H9 (cell line): ENCODE data around the gene RTL5. TPM values are rescaled to one million over a fixed set of nuclear protein-coding genes. Genes with fewer than 3 reads are reported as not detected.

Experiments
- DNase-seq: peaks from one replicate; pipeline ENCODE4 v3.0.0-alpha.2; 2017
- H2AFZ ChIP-seq: one replicate; pipeline ENCODE4 v1.6.1; 2013; ENCODE audit warnings: mild to moderate bottlenecking, low read length, control low read depth, moderate library complexity
- H2AK5ac ChIP-seq: 2 replicates; pipeline ENCODE4 v1.6.1; 2013; ENCODE audit warnings: low read length, control low read depth, mixed read lengths; ENCODE audit not compliant: insufficient read length
- H2BK120ac ChIP-seq: one replicate; pipeline ENCODE4 v1.6.1; 2013; ENCODE audit warnings: low read depth, mild to moderate bottlenecking, low read length, control low read depth, inconsistent platforms; ENCODE audit not compliant: poor library complexity, severe bottlenecking
- H2BK12ac ChIP-seq: 2 replicates; pipeline ENCODE4 v1.6.1; 2013; ENCODE audit warnings: low read length, control low read depth, mixed read lengths, low read depth; ENCODE audit not compliant: insufficient read length
- H2BK15ac ChIP-seq: 2 replicates; pipeline ENCODE4 v1.6.1; 2013; ENCODE audit warnings: low read depth, low read length, control low read depth
- H2BK20ac ChIP-seq: one replicate; pipeline ENCODE4 v1.6.1; 2013; ENCODE audit warnings: low read depth, mild to moderate bottlenecking, low read length, control low read depth, inconsistent platforms; ENCODE audit not compliant: poor library complexity, severe bottlenecking
- H2BK5ac ChIP-seq: 2 replicates; pipeline ENCODE4 v1.6.1; 2013; ENCODE audit warnings: low read length, control low read depth, mixed read lengths; ENCODE audit not compliant: insufficient read length
- H3K14ac ChIP-seq: 2 replicates; pipeline ENCODE4 v1.6.1; 2013; ENCODE audit warnings: low read length, control low read depth; ENCODE audit not compliant: insufficient read depth
- H3K18ac ChIP-seq: 2 replicates; pipeline ENCODE4 v1.6.1; 2013; ENCODE audit warnings: low read depth, mild to moderate bottlenecking, mixed read lengths, low read length, control low read depth; ENCODE audit not compliant: insufficient read length
- H3K23ac ChIP-seq: 2 replicates; pipeline ENCODE4 v1.6.1; 2013; ENCODE audit warnings: low read length, control low read depth, mixed read lengths, low read depth; ENCODE audit not compliant: insufficient read length
- H3K23me2 ChIP-seq: 2 replicates; pipeline ENCODE4 v1.6.1; 2013; ENCODE audit warnings: low read depth, mild to moderate bottlenecking, mixed read lengths, low read length, control low read depth; ENCODE audit not compliant: insufficient read length, poor library complexity, severe bottlenecking
- H3K27ac ChIP-seq: 2 replicates; pipeline ENCODE4 v1.5.1; 2013; ENCODE audit warnings: low read length, control low read depth, mixed read lengths, low read depth; ENCODE audit not compliant: insufficient read length
- H3K27me3 ChIP-seq: 2 replicates; pipeline ENCODE4 v1.6.1; 2013; ENCODE audit warnings: low read length, control low read depth, inconsistent platforms; ENCODE audit not compliant: insufficient read depth
- H3K4ac ChIP-seq: 2 replicates; pipeline ENCODE4 v1.6.1; 2013; ENCODE audit warnings: low read depth, mild to moderate bottlenecking, control low read depth, inconsistent platforms, low read length, moderate library complexity
- H3K4me1 ChIP-seq: 2 replicates; pipeline ENCODE4 v1.6.1; 2013; ENCODE audit warnings: low read length, control low read depth, inconsistent platforms; ENCODE audit not compliant: insufficient read depth
- H3K4me2 ChIP-seq: 2 replicates; pipeline ENCODE4 v1.6.1; 2013; ENCODE audit warnings: low read length, control low read depth, mixed read lengths; ENCODE audit not compliant: insufficient read length, insufficient read depth
- H3K56ac ChIP-seq: 2 replicates; pipeline ENCODE4 v1.6.1; 2013; ENCODE audit warnings: low read depth, mild to moderate bottlenecking, mixed read lengths, low read length, control low read depth; ENCODE audit not compliant: insufficient read length
- H3K79me1 ChIP-seq: 2 replicates; pipeline ENCODE4 v1.6.1; 2013; ENCODE audit warnings: low read depth, mild to moderate bottlenecking, moderate library complexity, low read length, control low read depth, inconsistent platforms; ENCODE audit not compliant: insufficient read depth, poor library complexity, severe bottlenecking
- H3K79me2 ChIP-seq: 2 replicates; pipeline ENCODE4 v1.6.1; 2013; ENCODE audit warnings: low read length, control low read depth, inconsistent platforms; ENCODE audit not compliant: insufficient read depth
- H3K9ac ChIP-seq: 2 replicates; pipeline ENCODE4 v1.6.1; 2013; ENCODE audit warnings: low read length, control low read depth, mixed read lengths; ENCODE audit not compliant: insufficient read length; ENCODE audit errors: extremely low read depth
- H3K9me3 ChIP-seq: one replicate; pipeline ENCODE4 v1.6.1; 2013; ENCODE audit warnings: low read depth, low read length, inconsistent platforms; ENCODE audit not compliant: control insufficient read depth
- H3T11ph ChIP-seq: one replicate; pipeline ENCODE4 v1.6.1; 2013; ENCODE audit warnings: mild to moderate bottlenecking, low read length, control low read depth, inconsistent platforms
- H4K20me1 ChIP-seq: one replicate; pipeline ENCODE4 v1.6.1; 2013; ENCODE audit not compliant: control insufficient read depth, insufficient read length, insufficient read depth
- H4K5ac ChIP-seq: 2 replicates; pipeline ENCODE4 v1.6.1; 2013; ENCODE audit warnings: low read depth, mild to moderate bottlenecking, mixed read lengths, low read length, control low read depth; ENCODE audit not compliant: insufficient read length
- H4K8ac ChIP-seq: replicated peaks from 2 replicates; pipeline ENCODE4 v1.6.1; 2013; ENCODE audit warnings: low read length, control low read depth, mixed read lengths, low read depth; ENCODE audit not compliant: insufficient read length
- H4K91ac ChIP-seq: 2 replicates; pipeline ENCODE4 v1.6.1; 2013; ENCODE audit warnings: low read depth, mild to moderate bottlenecking, moderate library complexity, mixed read lengths, low read length, control low read depth; ENCODE audit not compliant: insufficient read length
- H3K27ac Mint-ChIP-seq, 3 experiments: 2 replicates in 2 of 3; 3 replicates in 1 of 3; pipeline ENCODE4 v1.8.0; 2020 to 2021; ENCODE audit warnings: mixed read lengths in 3 of 3, mild to moderate bottlenecking in 1 of 3, moderate library complexity in 1 of 3
- H3K27me3 Mint-ChIP-seq: 2 replicates; pipeline ENCODE4 v1.8.0; 2021; ENCODE audit warnings: low read depth, mild to moderate bottlenecking, moderate library complexity, mixed read lengths
- H3K36me3 Mint-ChIP-seq, 3 experiments: 2 replicates in 2 of 3; 3 replicates in 1 of 3; pipeline ENCODE4 v1.8.0; 2020 to 2021; ENCODE audit warnings: low read depth in 3 of 3, mixed read lengths in 3 of 3; ENCODE audit not compliant: insufficient read depth in 1 of 3
- H3K4me1 Mint-ChIP-seq, 2 experiments: 2 replicates each; pipeline ENCODE4 v1.8.0; 2020; ENCODE audit warnings: mixed read lengths in 2 of 2
- H3K4me3 Mint-ChIP-seq, 2 experiments: 2 replicates in 1 of 2; 3 replicates in 1 of 2; pipeline ENCODE4 v1.8.0; 2020 to 2021; ENCODE audit warnings: mild to moderate bottlenecking in 2 of 2, mixed read lengths in 2 of 2, moderate library complexity in 1 of 2
- H3K9me3 Mint-ChIP-seq, 2 experiments: 2 replicates in 1 of 2; 3 replicates in 1 of 2; pipeline ENCODE4 v1.8.0; 2020; ENCODE audit warnings: mild to moderate bottlenecking in 2 of 2, mixed read lengths in 2 of 2, moderate library complexity in 1 of 2
- CTCF ChIP-seq: fragments of 200-600 bp; sonication (generic); conservative IDR thresholded peaks from 3 replicates; pipeline ENCODE4 v1.8.0; 2021; ENCODE audit warnings: antibody characterized with exemption, mild to moderate bottlenecking
- WGBS: extraction: QIAGEN DNeasy Blood & Tissue Kit; methylation state at CpG from one replicate; pipeline ENCODE4 v1.1.7; 2013; ENCODE audit warnings: missing lambda C conversion rate, low lambda C conversion rate, mixed read lengths; ENCODE audit not compliant: insufficient read length; ENCODE audit errors: extremely low coverage; 5-methylcytosine and 5-hydroxymethylcytosine counted together
- total RNA-seq: library from RNA; stranded (reverse); gene quantifications from 2 replicates; pipeline ENCODE4 v1.2.1, GENCODE V29; 2021

Gene RTL5
- total RNA-seq, 1 experiment from 2014 or later = 1.2 TPM

- H4K20me1 ChIP-seq = no peaks in the 10 kb centered on the region
- DNase-seq = no peak
Observed at GRCh38 chrX:72142094-72142793, 10.5 kb upstream of the RTL5 start.

More at GRCh38 chrX:72142094-72142793, 10.5 kb upstream of the RTL5 start:
- Mint-ChIP-seq H3K36me3 (peaks cover 27 to 43% (median 34%) of the 10 kb centered on the region in 3 experiments), H3K4me3 (no peak overlapping the region), H3K27me3 (no peaks in the 10 kb centered on the region), H3K27ac (no peak overlapping the region), H3K4me1 (no peaks in the 10 kb centered on the region), H3K9me3 (peaks cover 74 to 76% of the 10 kb centered on the region in 2 experiments)
- H3K27ac ChIP-seq = no peak overlapping the region
- H3K79me2 ChIP-seq = no peaks in the 10 kb centered on the region
- no peak overlapping the region for H2BK20ac ChIP-seq
- no peak overlapping the region for H3K4ac ChIP-seq
- H3K23me2 ChIP-seq = no peaks in the 10 kb centered on the region
- no peaks in the 10 kb centered on the region for H3K4me1 ChIP-seq
- H3T11ph ChIP-seq = no peak overlapping the region
- H3K14ac ChIP-seq = no peak overlapping the region
- H3K23ac ChIP-seq = no peak overlapping the region
- H4K5ac ChIP-seq = no peak overlapping the region
- no CpG with 5 or more reads among the region's 8 CpGs for WGBS
- peaks cover 33% of the 10 kb centered on the region for H3K9me3 ChIP-seq
- TF ChIP-seq CTCF = no peak
- no peak overlapping the region for H3K56ac ChIP-seq
- no peak overlapping the region for H2BK12ac ChIP-seq
- no peaks in the 10 kb centered on the region for H3K79me1 ChIP-seq
- H3K9ac ChIP-seq = no peak overlapping the region
- H3K18ac ChIP-seq = no peak overlapping the region
- no peak overlapping the region for H4K91ac ChIP-seq
- no peak overlapping the region for H3K4me2 ChIP-seq
- H4K8ac ChIP-seq = no peak overlapping the region
- H2BK15ac ChIP-seq = no peak overlapping the region
- no peak overlapping the region for H2BK5ac ChIP-seq
- no peaks in the 10 kb centered on the region for H3K27me3 ChIP-seq
- H2BK120ac ChIP-seq = no peak overlapping the region
- H2AK5ac ChIP-seq = no peak overlapping the region
- no peak overlapping the region for H2AFZ ChIP-seq
